CD4-positive, alpha-beta memory T cell (primary cell): ENCODE measurements around the gene FAAP100. TPM values are rescaled to one million over a fixed set of nuclear protein-coding genes. Genes with fewer than 3 reads are reported as not detected.

Source experiments
- CTCF ChIA-PET: fragments of 350-600 bp; sonication (Branson Sonifier 250); formaldehyde crosslinking; loops from one replicate; lab custom pipeline; 2021; ENCODE audit warnings: inconsistent platforms; ENCODE audit not compliant: partially characterized antibody; lab: Charles Lee
- POLR2A ChIA-PET: fragments of 350-600 bp; sonication (Branson Sonifier 250); formaldehyde crosslinking; loops from one replicate; lab custom pipeline; 2021; ENCODE audit not compliant: partially characterized antibody; lab: Charles Lee
- DNase-seq, 5 donors: peaks; one replicate each; pipeline versions ENCODE4 v3.0.0 to v3.0.0-alpha.2; 2020 to 2022; ENCODE audit warnings: mixed read lengths in 1 of 5
- H3K27ac ChIP-seq: one replicate; pipeline ENCODE4 v1.7.0; 2013; ENCODE audit warnings: low read depth, low read length
- H3K27me3 ChIP-seq: 2 replicates; pipeline ENCODE4 v1.7.0; 2013; ENCODE audit warnings: mild to moderate bottlenecking, low read length, moderate library complexity; ENCODE audit not compliant: insufficient read depth
- H3K36me3 ChIP-seq: 2 replicates; pipeline ENCODE4 v1.7.0; 2013; ENCODE audit warnings: mild to moderate bottlenecking, low read length, moderate library complexity; ENCODE audit not compliant: insufficient read depth
- H3K4me1 ChIP-seq: 2 replicates; pipeline ENCODE4 v1.7.0; 2013; ENCODE audit warnings: mild to moderate bottlenecking, low read length, moderate library complexity; ENCODE audit not compliant: insufficient read depth
- H3K4me3 ChIP-seq, 2 donors: one replicate each; pipeline ENCODE4 v1.7.0; 2013; ENCODE audit warnings: low read length in 2 of 2, mild to moderate bottlenecking in 1 of 2
- H3K9me3 ChIP-seq, 2 donors: one replicate each; pipeline ENCODE4 v1.7.0; 2013; ENCODE audit warnings: low read length in 2 of 2, control low read depth in 1 of 2; ENCODE audit not compliant: control insufficient read depth in 1 of 2
- H3K27ac Mint-ChIP-seq, 7 donors: one replicate each; pipeline ENCODE4 v1.8.0; 2020 to 2021; ENCODE audit warnings: mixed read lengths in 7 of 7, mild to moderate bottlenecking in 6 of 7, inconsistent platforms in 3 of 7, moderate library complexity in 3 of 7
- H3K27me3 Mint-ChIP-seq, 2 donors: one replicate each; pipeline ENCODE4 v1.8.0; 2020 to 2021; ENCODE audit warnings: mixed read lengths in 2 of 2
- H3K36me3 Mint-ChIP-seq, 2 donors: one replicate each; pipeline ENCODE4 v1.8.0; 2020 to 2021; ENCODE audit warnings: mixed read lengths in 2 of 2, inconsistent platforms in 1 of 2, mild to moderate bottlenecking in 1 of 2
- H3K4me1 Mint-ChIP-seq, 4 donors: one replicate each; pipeline ENCODE4 v1.8.0; 2020 to 2021; ENCODE audit warnings: mixed read lengths in 4 of 4, mild to moderate bottlenecking in 1 of 4
- H3K4me3 Mint-ChIP-seq, 8 donors: one replicate each; pipeline ENCODE4 v1.8.0; 2020 to 2021; ENCODE audit warnings: mixed read lengths in 8 of 8, mild to moderate bottlenecking in 7 of 8, moderate library complexity in 6 of 8, inconsistent platforms in 3 of 8
- H3K9me3 Mint-ChIP-seq, 8 donors: one replicate each; pipeline ENCODE4 v1.8.0; 2020 to 2021; ENCODE audit warnings: mixed read lengths in 8 of 8, mild to moderate bottlenecking in 5 of 8, inconsistent platforms in 3 of 8, moderate library complexity in 1 of 8
- intact Hi-C: fragments of 100-400 bp; cut with micrococcal nuclease; formaldehyde crosslinking; loops from one replicate; pipeline ENCODE4 v1.15.1; 2023
- polyA plus RNA-seq, 2 donors: library from polyadenylated mRNA; unstranded; fragments of 300-500 nt; fragmentation: Illumina TruSeq; gene quantifications; one replicate each; pipeline ENCODE4 v1.2.3, GENCODE V29; 2021
- total RNA-seq, 2 experiments: library from RNA; stranded (reverse); gene quantifications; one replicate each; pipeline ENCODE4 v1.2.3, GENCODE V29; 2021

The FAAP100 gene
- total and polyA plus RNA-seq, 4 experiments from 2014 or later, result 8.5 to 56.0 (median 33.9) TPM

GRCh38 chr17:81528651-81529436 lies 23.3 kb downstream of the FAAP100 start:
- no peak overlapping the region for H3K4me3 Mint-ChIP-seq
- H3K4me1 Mint-ChIP-seq, result peaks cover 0 to 4% (median 0%) of the 10 kb centered on the region in 4 donors
- ChIA-PET POLR2A (no interaction called here), CTCF (no interaction called here)
- no peaks in the 10 kb centered on the region for H3K36me3 Mint-ChIP-seq
- no peak overlapping the region for H3K27ac Mint-ChIP-seq
- Histone ChIP-seq H3K4me3 (no peak overlapping the region), H3K9me3 (no peaks in the 10 kb centered on the region), H3K36me3 (no peaks in the 10 kb centered on the region), H3K27ac (no peak overlapping the region), H3K4me1 (no peaks in the 10 kb centered on the region), H3K27me3 (no peaks in the 10 kb centered on the region)
- peaks cover 4% of the 10 kb centered on the region in 2 donors for H3K27me3 Mint-ChIP-seq
- H3K9me3 Mint-ChIP-seq, result no peaks in the 10 kb centered on the region
- intact Hi-C loops, result no loop called here
- no peak for DNase-seq

- H3K36me3 Mint-ChIP-seq, result no peaks in the 10 kb centered on the region
- H3K4me1 ChIP-seq, result no peaks in the 10 kb centered on the region
- H3K27me3 Mint-ChIP-seq, result peaks cover 3 to 4% of the 10 kb centered on the region in 2 donors
- H3K9me3 Mint-ChIP-seq, result no peaks in the 10 kb centered on the region
- H3K4me3 ChIP-seq, result no peak overlapping the region
- CTCF ChIA-PET, result no interaction called here
- no peak overlapping the region for H3K27ac ChIP-seq
- H3K27ac Mint-ChIP-seq, result no peak overlapping the region
- no peak for DNase-seq
- H3K4me3 Mint-ChIP-seq, result no peak overlapping the region
- H3K4me1 Mint-ChIP-seq, result peaks cover 0 to 4% (median 0%) of the 10 kb centered on the region in 4 donors
- no peaks in the 10 kb centered on the region for H3K9me3 ChIP-seq
- intact Hi-C loops, result no loop called here
- no peaks in the 10 kb centered on the region for H3K36me3 ChIP-seq
- POLR2A ChIA-PET, result no interaction called here
- no peaks in the 10 kb centered on the region for H3K27me3 ChIP-seq
Observed at GRCh38 chr17:81528384-81528650, 23.8 kb downstream of the FAAP100 start.

GRCh38 chr17:81527591-81528383 lies 24.4 kb downstream of the FAAP100 start, which contains the start of gene FSCN2:
Gene FSCN2 (plus strand): TSS chr17:81528377. CDS start chr17:81528532, 155 bp downstream.
- Mint-ChIP-seq H3K27me3 (peaks cover 0 to 4% of the 10 kb centered on the region in 2 donors), H3K4me1 (peaks cover 0 to 4% (median 0%) of the 10 kb centered on the region in 4 donors), H3K4me3 (no peak within 1 kb of the TSS), H3K27ac (no peak within 1 kb of the TSS), H3K9me3 (no peaks in the 10 kb centered on the region), H3K36me3 (no peaks in the 10 kb centered on the region)
- no peaks in the 10 kb centered on the region for H3K27me3 ChIP-seq
- H3K4me1 ChIP-seq, result no peaks in the 10 kb centered on the region
- DNase-seq, result no peak
- H3K4me3 ChIP-seq, result no peak within 1 kb of the TSS
- intact Hi-C loops, result no loop called here
- no peaks in the 10 kb centered on the region for H3K9me3 ChIP-seq
- ChIA-PET POLR2A (no interaction called here), CTCF (no interaction called here)
- H3K27ac ChIP-seq, result no peak within 1 kb of the TSS
- no peaks in the 10 kb centered on the region for H3K36me3 ChIP-seq

GRCh38 chr17:81526662-81527571 lies 25.2 kb downstream of the FAAP100 start:
- Mint-ChIP-seq H3K4me3 (no peak overlapping the region), H3K36me3 (no peaks in the 10 kb centered on the region), H3K27ac (no peak overlapping the region), H3K4me1 (peaks cover 0 to 4% (median 0%) of the 10 kb centered on the region in 4 donors), H3K9me3 (no peaks in the 10 kb centered on the region), H3K27me3 (peaks cover 0 to 4% of the 10 kb centered on the region in 2 donors)
- no peak overlapping the region for H3K27ac ChIP-seq
- intact Hi-C loops, result no loop called here
- ChIA-PET POLR2A (no interaction called here), CTCF (no interaction called here)
- H3K27me3 ChIP-seq, result no peaks in the 10 kb centered on the region
- DNase-seq, result no peak
- no peak overlapping the region for H3K4me3 ChIP-seq
- no peaks in the 10 kb centered on the region for H3K4me1 ChIP-seq
- no peaks in the 10 kb centered on the region for H3K36me3 ChIP-seq
- H3K9me3 ChIP-seq, result no peaks in the 10 kb centered on the region

GRCh38 chr17:81524865-81525159 lies 27.3 kb downstream of the FAAP100 start:
- Histone ChIP-seq H3K4me3 (no peak overlapping the region), H3K9me3 (no peaks in the 10 kb centered on the region), H3K36me3 (no peaks in the 10 kb centered on the region), H3K27me3 (no peaks in the 10 kb centered on the region), H3K27ac (no peak overlapping the region), H3K4me1 (peaks cover 4% of the 10 kb centered on the region)
- Mint-ChIP-seq H3K36me3 (no peaks in the 10 kb centered on the region), H3K9me3 (no peaks in the 10 kb centered on the region), H3K27me3 (peaks cover 0 to 4% of the 10 kb centered on the region in 2 donors), H3K4me3 (no peak overlapping the region), H3K27ac (no peak overlapping the region), H3K4me1 (peaks cover 0 to 4% (median under 1%) of the 10 kb centered on the region in 4 donors)
- no peak for DNase-seq
- CTCF ChIA-PET, result no interaction called here
- POLR2A ChIA-PET, result interaction anchor here (0.6 kb wide), 1 partner anchor 38 kb away, joined by 3 read pairs; no protein-coding TSS in a partner anchor
- intact Hi-C loops, result no loop called here

GRCh38 chr17:81524039-81524864 lies 27.9 kb downstream of the FAAP100 start:
- POLR2A ChIA-PET, result no interaction called here
- CTCF ChIA-PET, result no interaction called here
- peaks cover 8% of the 10 kb centered on the region for H3K4me1 ChIP-seq
- no peak overlapping the region for H3K4me3 ChIP-seq
- peaks cover 0 to 4% of the 10 kb centered on the region in 2 donors for H3K27me3 Mint-ChIP-seq
- no peak overlapping the region for H3K27ac Mint-ChIP-seq
- H3K4me3 Mint-ChIP-seq, result no peak overlapping the region
- peak in 1 of 5 donors; percentile 21 for DNase-seq
- no peaks in the 10 kb centered on the region for H3K9me3 ChIP-seq
- H3K27ac ChIP-seq, result no peak overlapping the region
- no peaks in the 10 kb centered on the region for H3K36me3 ChIP-seq
- intact Hi-C loops, result no loop called here
- H3K36me3 Mint-ChIP-seq, result no peaks in the 10 kb centered on the region
- no peaks in the 10 kb centered on the region for H3K27me3 ChIP-seq
- no peaks in the 10 kb centered on the region for H3K9me3 Mint-ChIP-seq
- H3K4me1 Mint-ChIP-seq, result peaks cover 0 to 4% (median under 1%) of the 10 kb centered on the region in 4 donors
